PC-3 (cell line): ENCODE results near the gene PSMD6. TPM values are rescaled to one million over a fixed set of nuclear protein-coding genes. Genes with fewer than 3 reads are reported as not detected.

Experiments
- ATAC-seq: fragments of 200-7000 bp; cut with Tn5 transposase; 2 replicates; pipeline ENCODE4 v1.9.1; 2020; ENCODE audit warnings: mild to moderate bottlenecking, moderate library complexity
- BruUV-seq: library from RNA; stranded (reverse); fragments of 400-500 nt; replicated peaks from 2 replicates; lab custom pipeline; 2021; lab: Mats Ljungman, UMichigan
- CTCF ChIA-PET: fragments of 300-600 bp; sonication (Branson Sonifier 250); formaldehyde crosslinking; loops from one replicate; lab custom pipeline; 2022; ENCODE audit warnings: antibody characterized with exemption; lab: Charles Lee
- POLR2A ChIA-PET: fragments of 300-600 bp; sonication (Branson Sonifier 250); formaldehyde crosslinking; loops from one replicate; lab custom pipeline; 2022; ENCODE audit warnings: antibody characterized with exemption; ENCODE audit not compliant: unreplicated experiment; lab: Charles Lee
- DNase-seq: peaks from one replicate; pipeline ENCODE4 v3.0.0-alpha.2; 2015
- H2AFZ ChIP-seq: fragments of 300-600 bp; sonication (generic); 2 replicates; pipeline ENCODE4 v1.6.0; 2016; ENCODE audit warnings: antibody characterized with exemption, low read length
- H3F3A ChIP-seq: fragments of 300-600 bp; sonication (generic); one replicate; pipeline ENCODE4 v1.6.0; 2017; ENCODE audit warnings: antibody characterized with exemption, low read length, control low read depth, mild to moderate bottlenecking; ENCODE audit not compliant: unreplicated experiment
- H3K27ac ChIP-seq: fragments of 300-600 bp; sonication (generic); 2 replicates; pipeline ENCODE4 v1.5.1; 2016; ENCODE audit warnings: mild to moderate bottlenecking, low read length
- H3K27me3 ChIP-seq: fragments of 300-600 bp; sonication (generic); 2 replicates; pipeline ENCODE4 v1.6.1; 2016; ENCODE audit warnings: low read length, mixed read lengths
- H3K36me3 ChIP-seq: fragments of 300-600 bp; sonication (generic); 2 replicates; pipeline ENCODE4 v1.6.1; 2016; ENCODE audit warnings: low read depth, mixed run types, low read length, mixed read lengths
- H3K4me1 ChIP-seq: fragments of 300-600 bp; sonication (generic); 2 replicates; pipeline ENCODE4 v1.5.1; 2016; ENCODE audit warnings: low read length; ENCODE audit not compliant: insufficient read depth
- H3K4me2 ChIP-seq: fragments of 300-600 bp; sonication (generic); 2 replicates; pipeline ENCODE4 v1.6.0; 2016; ENCODE audit warnings: low read length
- H3K4me3 ChIP-seq: fragments of 300-600 bp; sonication (generic); 2 replicates; pipeline ENCODE4 v1.5.1; 2016; ENCODE audit warnings: mild to moderate bottlenecking, low read length, mixed read lengths
- H3K79me2 ChIP-seq: fragments of 300-600 bp; sonication (generic); 2 replicates; pipeline ENCODE4 v1.6.1; 2017; ENCODE audit warnings: low read length, mixed read lengths
- H3K9ac ChIP-seq: fragments of 300-600 bp; sonication (generic); 2 replicates; pipeline ENCODE4 v1.6.0; 2016; ENCODE audit warnings: mild to moderate bottlenecking, low read length
- H3K9me2 ChIP-seq: fragments of 300-600 bp; sonication (generic); replicated peaks from 2 replicates; pipeline ENCODE4 v1.6.1; 2016; ENCODE audit warnings: mixed run types, low read length, mixed read lengths
- H3K9me3 ChIP-seq: fragments of 300-600 bp; sonication (generic); 2 replicates; pipeline ENCODE4 v1.6.1; 2016; ENCODE audit warnings: low read length, mixed read lengths
- H4K20me1 ChIP-seq: fragments of 300-600 bp; sonication (generic); 2 replicates; pipeline ENCODE4 v1.6.1; 2016; ENCODE audit warnings: low read length, mixed read lengths
- EZH2 ChIP-seq: fragments of 300-600 bp; sonication (generic); IDR thresholded peaks from one replicate; pipeline ENCODE4 v1.6.1; 2017; ENCODE audit warnings: antibody characterized with exemption, mild to moderate bottlenecking, low read length; ENCODE audit not compliant: unreplicated experiment
- EZH2phosphoT487 ChIP-seq: fragments of 300-600 bp; sonication (generic); IDR thresholded peaks from 2 replicates; pipeline ENCODE4 v1.6.1; 2018; ENCODE audit warnings: mild to moderate bottlenecking, antibody characterized with exemption, low read length, borderline replicate concordance
- intact Hi-C: fragments of 100-400 bp; cut with micrococcal nuclease; formaldehyde crosslinking; loops from 2 replicates; pipeline ENCODE4 v1.9.0; 2023
- total RNA-seq: library from RNA; depleted of rRNA; stranded (reverse); fragments of >200 nt; gene quantifications from 2 replicates; pipeline ENCODE4 v1.2.3, GENCODE V29; 2014
- TF ChIP-seq, protein P1 (sequence below): fragments of 300-600 bp; sonication (generic); conservative IDR thresholded peaks from 2 replicates; pipeline ENCODE4 v1.5.1; 2017; ENCODE audit warnings: antibody characterized with exemption, low read depth, mild to moderate bottlenecking, low read length

PSMD6 gene
- total RNA-seq, 1 experiment from 2014 or later = 80.7 TPM

DNA sequence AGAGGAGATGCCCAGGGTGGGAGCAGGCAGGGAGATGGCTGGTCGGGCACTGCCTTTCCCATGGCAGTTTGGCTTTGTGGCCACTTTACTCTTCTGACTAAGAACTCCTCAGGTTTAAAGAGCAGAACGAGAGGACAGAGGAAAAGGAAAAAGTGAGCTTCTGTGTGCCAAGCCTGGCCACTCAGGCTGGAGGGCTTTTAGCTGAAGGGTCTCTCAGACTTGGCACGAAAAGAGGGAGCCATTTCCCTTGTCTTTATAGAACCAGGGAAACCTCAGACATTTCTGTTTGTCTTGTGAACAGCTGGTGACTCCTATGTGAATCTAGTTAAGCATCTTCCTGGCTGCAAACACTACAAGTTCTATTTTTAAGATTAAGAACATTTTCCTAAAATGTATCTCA lies 23.3 kb upstream of the PSMD6 start:
- H3K9me2 ChIP-seq = no peaks in the 10 kb centered on the region
- TF ChIP-seq, protein P1, sequence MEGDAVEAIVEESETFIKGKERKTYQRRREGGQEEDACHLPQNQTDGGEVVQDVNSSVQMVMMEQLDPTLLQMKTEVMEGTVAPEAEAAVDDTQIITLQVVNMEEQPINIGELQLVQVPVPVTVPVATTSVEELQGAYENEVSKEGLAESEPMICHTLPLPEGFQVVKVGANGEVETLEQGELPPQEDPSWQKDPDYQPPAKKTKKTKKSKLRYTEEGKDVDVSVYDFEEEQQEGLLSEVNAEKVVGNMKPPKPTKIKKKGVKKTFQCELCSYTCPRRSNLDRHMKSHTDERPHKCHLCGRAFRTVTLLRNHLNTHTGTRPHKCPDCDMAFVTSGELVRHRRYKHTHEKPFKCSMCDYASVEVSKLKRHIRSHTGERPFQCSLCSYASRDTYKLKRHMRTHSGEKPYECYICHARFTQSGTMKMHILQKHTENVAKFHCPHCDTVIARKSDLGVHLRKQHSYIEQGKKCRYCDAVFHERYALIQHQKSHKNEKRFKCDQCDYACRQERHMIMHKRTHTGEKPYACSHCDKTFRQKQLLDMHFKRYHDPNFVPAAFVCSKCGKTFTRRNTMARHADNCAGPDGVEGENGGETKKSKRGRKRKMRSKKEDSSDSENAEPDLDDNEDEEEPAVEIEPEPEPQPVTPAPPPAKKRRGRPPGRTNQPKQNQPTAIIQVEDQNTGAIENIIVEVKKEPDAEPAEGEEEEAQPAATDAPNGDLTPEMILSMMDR = no peak
- TF ChIP-seq EZH2 = no peak
- TF ChIP-seq EZH2phosphoT487 = no peak
- H2AFZ ChIP-seq = no peak overlapping the region
- H3K4me2 ChIP-seq = no peak overlapping the region
- POLR2A ChIA-PET = no interaction called here
- CTCF ChIA-PET = no interaction called here
- H4K20me1 ChIP-seq = no peaks in the 10 kb centered on the region
- no peak overlapping the region for H3K4me3 ChIP-seq
- no peak overlapping the region for H3K27ac ChIP-seq
- BruUV-seq = no TSS peak
- H3K9me3 ChIP-seq = no peaks in the 10 kb centered on the region
- ATAC-seq (no peak), DNase-seq (no peak)
- no peaks in the 10 kb centered on the region for H3F3A ChIP-seq
- H3K27me3 ChIP-seq = no peaks in the 10 kb centered on the region
- no peaks in the 10 kb centered on the region for H3K79me2 ChIP-seq
- no peaks in the 10 kb centered on the region for H3K36me3 ChIP-seq
- no peak overlapping the region for H3K9ac ChIP-seq
- intact Hi-C loops = no loop called here
- H3K4me1 ChIP-seq = peaks cover 28% of the 10 kb centered on the region

DNA sequence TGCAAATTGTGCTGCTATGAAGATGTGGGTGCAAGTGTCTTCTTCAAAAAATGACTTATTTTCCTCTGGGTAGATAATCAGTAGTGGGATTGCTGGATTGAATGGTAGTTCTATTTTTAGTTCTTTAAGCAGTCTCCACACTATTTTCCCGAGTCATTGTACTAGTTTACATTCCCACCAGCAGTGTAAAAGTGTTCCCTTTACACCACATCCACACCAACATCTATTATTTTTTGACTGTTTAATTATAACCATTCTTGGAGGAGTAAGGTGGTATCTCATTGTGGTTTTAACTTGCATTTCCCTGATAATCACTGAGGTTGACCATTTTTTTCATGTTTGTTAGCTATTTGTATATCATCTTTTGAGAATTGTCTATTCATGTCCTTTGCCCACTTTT lies 19.7 kb upstream of the PSMD6 start:
- POLR2A ChIA-PET = no interaction called here
- no TSS peak for BruUV-seq
- H3K27ac ChIP-seq = peak overlapping the region; percentile 64
- no peaks in the 10 kb centered on the region for H3K79me2 ChIP-seq
- no peaks in the 10 kb centered on the region for H3K9me2 ChIP-seq
- no peaks in the 10 kb centered on the region for H3K36me3 ChIP-seq
- H3K4me2 ChIP-seq = no peak overlapping the region
- H3K27me3 ChIP-seq = no peaks in the 10 kb centered on the region
- DNase-seq (no peak), ATAC-seq (no peak)
- peaks cover 10% of the 10 kb centered on the region for H3K4me1 ChIP-seq
- CTCF ChIA-PET = no interaction called here
- H3K4me3 ChIP-seq = no peak overlapping the region
- TF ChIP-seq, protein P1 = no peak
- no peak for TF ChIP-seq EZH2phosphoT487
- TF ChIP-seq EZH2 = no peak
- no peak overlapping the region for H3K9ac ChIP-seq
- no peaks in the 10 kb centered on the region for H3F3A ChIP-seq
- no peak overlapping the region for H2AFZ ChIP-seq
- no peaks in the 10 kb centered on the region for H4K20me1 ChIP-seq
- intact Hi-C loops = no loop called here
- no peaks in the 10 kb centered on the region for H3K9me3 ChIP-seq

DNA sequence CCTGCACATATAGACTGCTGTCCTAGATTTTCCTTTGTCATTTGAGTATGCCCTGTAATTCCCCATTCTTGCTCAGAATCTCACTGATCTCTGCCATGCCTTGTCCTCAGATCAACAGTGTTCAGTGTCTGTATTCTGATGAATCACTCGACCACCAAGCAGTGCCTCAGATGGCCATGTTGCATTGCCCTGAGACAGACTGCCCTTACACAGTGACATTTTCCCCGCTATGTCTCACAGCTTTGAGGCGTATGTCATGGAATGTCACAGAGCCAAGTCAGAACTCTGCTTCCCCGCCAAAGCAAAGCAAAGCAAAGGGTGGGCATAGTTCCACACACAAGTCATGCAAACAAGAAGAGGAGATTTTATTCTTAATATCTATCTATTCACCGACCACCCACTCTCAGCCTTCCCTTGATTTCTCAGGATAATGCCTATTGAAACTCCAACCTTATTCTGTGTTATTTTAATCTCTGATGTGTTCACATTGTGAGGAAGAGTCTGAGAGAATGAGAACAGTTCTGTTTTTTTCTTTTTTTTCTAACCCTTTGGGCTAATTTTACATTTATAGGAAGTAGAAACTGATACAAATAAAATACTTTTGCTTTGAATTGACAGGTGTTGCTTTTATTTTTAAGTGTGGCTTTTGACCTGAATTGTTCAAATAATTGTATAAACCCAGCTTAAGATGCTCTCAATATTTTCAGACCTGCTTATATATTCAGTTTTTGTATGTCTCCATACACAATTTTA lies 16.9 kb upstream of the PSMD6 start:
- CTCF ChIA-PET = no interaction called here
- Histone ChIP-seq H3K36me3 (no peaks in the 10 kb centered on the region), H3K27me3 (no peaks in the 10 kb centered on the region), H3K9ac (no peak overlapping the region), H3K9me3 (no peaks in the 10 kb centered on the region), H3K79me2 (no peaks in the 10 kb centered on the region), H3K4me2 (no peak overlapping the region), H3K4me3 (no peak overlapping the region), H4K20me1 (no peaks in the 10 kb centered on the region), H3F3A (no peaks in the 10 kb centered on the region), H3K27ac (no peak overlapping the region), H3K9me2 (no peaks in the 10 kb centered on the region), H2AFZ (no peak overlapping the region), H3K4me1 (peaks cover 6% of the 10 kb centered on the region; the same call in 1 of the 2 replicates)
- BruUV-seq = no TSS peak
- intact Hi-C loops = no loop called here
- no peak for DNase-seq
- POLR2A ChIA-PET = no interaction called here
- TF ChIP-seq, protein P1 = no peak
- TF ChIP-seq EZH2phosphoT487 = no peak
- TF ChIP-seq EZH2 = no peak
- no peak for ATAC-seq
